ENCODE data around the gene AK5. TPM values are rescaled to one million over a fixed set of nuclear protein-coding genes. Genes with fewer than 3 reads are reported as not detected.

Gene AK5
- total and polyA plus RNA-seq, 2 experiments from 2014 or later: 8.8 to 12.2 TPM

DNA sequence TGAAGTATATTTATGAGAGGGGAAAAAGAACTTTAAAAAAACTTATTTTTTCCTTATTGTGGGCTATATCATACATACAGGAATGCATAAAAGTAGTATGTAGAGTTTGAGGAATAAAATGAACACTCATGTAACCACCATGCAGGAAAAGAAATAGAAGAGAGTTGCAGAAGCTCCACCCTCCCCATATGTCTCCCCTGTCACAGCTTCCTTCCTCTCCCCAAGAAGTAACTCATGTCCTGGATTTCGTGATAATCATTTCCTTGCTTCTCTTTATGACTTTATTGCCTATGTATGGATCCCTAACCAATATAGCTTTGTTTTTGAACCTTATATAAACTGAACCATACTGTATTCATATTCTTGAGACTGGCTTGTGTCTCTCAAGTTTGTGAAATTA, 274.2 kb downstream of the AK5 start:
- Histone ChIP-seq H4K20me1 (replicated peaks; ENCODE audit: insufficient read depth) (no peaks in the 10 kb centered on the region), H3K27me3 (ENCODE audit: insufficient read depth) (no peaks in the 10 kb centered on the region), H2AFZ (no peak overlapping the region), H3K9me2 (ENCODE audit: insufficient read depth) (no peaks in the 10 kb centered on the region; the same call in 1 of the 2 replicates), H3K79me2 (replicated peaks; ENCODE audit: insufficient read depth) (no peaks in the 10 kb centered on the region), H3F3A (replicated peaks; ENCODE audit: low read depth) (no peaks in the 10 kb centered on the region), H3K4me3 (no peak overlapping the region), H3K4me1 (ENCODE audit: insufficient read depth) (no peaks in the 10 kb centered on the region), H3K27ac (ENCODE audit: low read depth) (no peak overlapping the region), H3K36me3 (ENCODE audit: insufficient read depth) (no peaks in the 10 kb centered on the region; the same call in 1 of the 2 replicates), H3K4me2 (no peak overlapping the region)
- DNase-seq (ENCODE audit: low spot score) (no peak), ATAC-seq (no peak)
- peaks cover 4% of the 10 kb centered on the region for H3K27me3 Mint-ChIP-seq (ENCODE audit: insufficient read depth, low read depth, poor library complexity)
- H3K9me3 Mint-ChIP-seq: no peaks in the 10 kb centered on the region
- no peak overlapping the region for H3K4me3 Mint-ChIP-seq
- H3K36me3 Mint-ChIP-seq (ENCODE audit: low read depth): no peaks in the 10 kb centered on the region; the same call in 2 of the 3 replicates
- TF ChIP-seq, protein P1, sequence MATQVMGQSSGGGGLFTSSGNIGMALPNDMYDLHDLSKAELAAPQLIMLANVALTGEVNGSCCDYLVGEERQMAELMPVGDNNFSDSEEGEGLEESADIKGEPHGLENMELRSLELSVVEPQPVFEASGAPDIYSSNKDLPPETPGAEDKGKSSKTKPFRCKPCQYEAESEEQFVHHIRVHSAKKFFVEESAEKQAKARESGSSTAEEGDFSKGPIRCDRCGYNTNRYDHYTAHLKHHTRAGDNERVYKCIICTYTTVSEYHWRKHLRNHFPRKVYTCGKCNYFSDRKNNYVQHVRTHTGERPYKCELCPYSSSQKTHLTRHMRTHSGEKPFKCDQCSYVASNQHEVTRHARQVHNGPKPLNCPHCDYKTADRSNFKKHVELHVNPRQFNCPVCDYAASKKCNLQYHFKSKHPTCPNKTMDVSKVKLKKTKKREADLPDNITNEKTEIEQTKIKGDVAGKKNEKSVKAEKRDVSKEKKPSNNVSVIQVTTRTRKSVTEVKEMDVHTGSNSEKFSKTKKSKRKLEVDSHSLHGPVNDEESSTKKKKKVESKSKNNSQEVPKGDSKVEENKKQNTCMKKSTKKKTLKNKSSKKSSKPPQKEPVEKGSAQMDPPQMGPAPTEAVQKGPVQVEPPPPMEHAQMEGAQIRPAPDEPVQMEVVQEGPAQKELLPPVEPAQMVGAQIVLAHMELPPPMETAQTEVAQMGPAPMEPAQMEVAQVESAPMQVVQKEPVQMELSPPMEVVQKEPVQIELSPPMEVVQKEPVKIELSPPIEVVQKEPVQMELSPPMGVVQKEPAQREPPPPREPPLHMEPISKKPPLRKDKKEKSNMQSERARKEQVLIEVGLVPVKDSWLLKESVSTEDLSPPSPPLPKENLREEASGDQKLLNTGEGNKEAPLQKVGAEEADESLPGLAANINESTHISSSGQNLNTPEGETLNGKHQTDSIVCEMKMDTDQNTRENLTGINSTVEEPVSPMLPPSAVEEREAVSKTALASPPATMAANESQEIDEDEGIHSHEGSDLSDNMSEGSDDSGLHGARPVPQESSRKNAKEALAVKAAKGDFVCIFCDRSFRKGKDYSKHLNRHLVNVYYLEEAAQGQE (IDR thresholded peaks at IDR 0.05; ENCODE audit: unreplicated experiment): no peak
- TF ChIP-seq, protein P2, sequence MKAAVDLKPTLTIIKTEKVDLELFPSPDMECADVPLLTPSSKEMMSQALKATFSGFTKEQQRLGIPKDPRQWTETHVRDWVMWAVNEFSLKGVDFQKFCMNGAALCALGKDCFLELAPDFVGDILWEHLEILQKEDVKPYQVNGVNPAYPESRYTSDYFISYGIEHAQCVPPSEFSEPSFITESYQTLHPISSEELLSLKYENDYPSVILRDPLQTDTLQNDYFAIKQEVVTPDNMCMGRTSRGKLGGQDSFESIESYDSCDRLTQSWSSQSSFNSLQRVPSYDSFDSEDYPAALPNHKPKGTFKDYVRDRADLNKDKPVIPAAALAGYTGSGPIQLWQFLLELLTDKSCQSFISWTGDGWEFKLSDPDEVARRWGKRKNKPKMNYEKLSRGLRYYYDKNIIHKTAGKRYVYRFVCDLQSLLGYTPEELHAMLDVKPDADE (IDR thresholded peaks at IDR 0.05): no peak
- TF ChIP-seq CREB1 (CRISPR knock-in tag; IDR thresholded peaks at IDR 0.05; ENCODE audit: low read depth): no peak
- TF ChIP-seq, protein P3, sequence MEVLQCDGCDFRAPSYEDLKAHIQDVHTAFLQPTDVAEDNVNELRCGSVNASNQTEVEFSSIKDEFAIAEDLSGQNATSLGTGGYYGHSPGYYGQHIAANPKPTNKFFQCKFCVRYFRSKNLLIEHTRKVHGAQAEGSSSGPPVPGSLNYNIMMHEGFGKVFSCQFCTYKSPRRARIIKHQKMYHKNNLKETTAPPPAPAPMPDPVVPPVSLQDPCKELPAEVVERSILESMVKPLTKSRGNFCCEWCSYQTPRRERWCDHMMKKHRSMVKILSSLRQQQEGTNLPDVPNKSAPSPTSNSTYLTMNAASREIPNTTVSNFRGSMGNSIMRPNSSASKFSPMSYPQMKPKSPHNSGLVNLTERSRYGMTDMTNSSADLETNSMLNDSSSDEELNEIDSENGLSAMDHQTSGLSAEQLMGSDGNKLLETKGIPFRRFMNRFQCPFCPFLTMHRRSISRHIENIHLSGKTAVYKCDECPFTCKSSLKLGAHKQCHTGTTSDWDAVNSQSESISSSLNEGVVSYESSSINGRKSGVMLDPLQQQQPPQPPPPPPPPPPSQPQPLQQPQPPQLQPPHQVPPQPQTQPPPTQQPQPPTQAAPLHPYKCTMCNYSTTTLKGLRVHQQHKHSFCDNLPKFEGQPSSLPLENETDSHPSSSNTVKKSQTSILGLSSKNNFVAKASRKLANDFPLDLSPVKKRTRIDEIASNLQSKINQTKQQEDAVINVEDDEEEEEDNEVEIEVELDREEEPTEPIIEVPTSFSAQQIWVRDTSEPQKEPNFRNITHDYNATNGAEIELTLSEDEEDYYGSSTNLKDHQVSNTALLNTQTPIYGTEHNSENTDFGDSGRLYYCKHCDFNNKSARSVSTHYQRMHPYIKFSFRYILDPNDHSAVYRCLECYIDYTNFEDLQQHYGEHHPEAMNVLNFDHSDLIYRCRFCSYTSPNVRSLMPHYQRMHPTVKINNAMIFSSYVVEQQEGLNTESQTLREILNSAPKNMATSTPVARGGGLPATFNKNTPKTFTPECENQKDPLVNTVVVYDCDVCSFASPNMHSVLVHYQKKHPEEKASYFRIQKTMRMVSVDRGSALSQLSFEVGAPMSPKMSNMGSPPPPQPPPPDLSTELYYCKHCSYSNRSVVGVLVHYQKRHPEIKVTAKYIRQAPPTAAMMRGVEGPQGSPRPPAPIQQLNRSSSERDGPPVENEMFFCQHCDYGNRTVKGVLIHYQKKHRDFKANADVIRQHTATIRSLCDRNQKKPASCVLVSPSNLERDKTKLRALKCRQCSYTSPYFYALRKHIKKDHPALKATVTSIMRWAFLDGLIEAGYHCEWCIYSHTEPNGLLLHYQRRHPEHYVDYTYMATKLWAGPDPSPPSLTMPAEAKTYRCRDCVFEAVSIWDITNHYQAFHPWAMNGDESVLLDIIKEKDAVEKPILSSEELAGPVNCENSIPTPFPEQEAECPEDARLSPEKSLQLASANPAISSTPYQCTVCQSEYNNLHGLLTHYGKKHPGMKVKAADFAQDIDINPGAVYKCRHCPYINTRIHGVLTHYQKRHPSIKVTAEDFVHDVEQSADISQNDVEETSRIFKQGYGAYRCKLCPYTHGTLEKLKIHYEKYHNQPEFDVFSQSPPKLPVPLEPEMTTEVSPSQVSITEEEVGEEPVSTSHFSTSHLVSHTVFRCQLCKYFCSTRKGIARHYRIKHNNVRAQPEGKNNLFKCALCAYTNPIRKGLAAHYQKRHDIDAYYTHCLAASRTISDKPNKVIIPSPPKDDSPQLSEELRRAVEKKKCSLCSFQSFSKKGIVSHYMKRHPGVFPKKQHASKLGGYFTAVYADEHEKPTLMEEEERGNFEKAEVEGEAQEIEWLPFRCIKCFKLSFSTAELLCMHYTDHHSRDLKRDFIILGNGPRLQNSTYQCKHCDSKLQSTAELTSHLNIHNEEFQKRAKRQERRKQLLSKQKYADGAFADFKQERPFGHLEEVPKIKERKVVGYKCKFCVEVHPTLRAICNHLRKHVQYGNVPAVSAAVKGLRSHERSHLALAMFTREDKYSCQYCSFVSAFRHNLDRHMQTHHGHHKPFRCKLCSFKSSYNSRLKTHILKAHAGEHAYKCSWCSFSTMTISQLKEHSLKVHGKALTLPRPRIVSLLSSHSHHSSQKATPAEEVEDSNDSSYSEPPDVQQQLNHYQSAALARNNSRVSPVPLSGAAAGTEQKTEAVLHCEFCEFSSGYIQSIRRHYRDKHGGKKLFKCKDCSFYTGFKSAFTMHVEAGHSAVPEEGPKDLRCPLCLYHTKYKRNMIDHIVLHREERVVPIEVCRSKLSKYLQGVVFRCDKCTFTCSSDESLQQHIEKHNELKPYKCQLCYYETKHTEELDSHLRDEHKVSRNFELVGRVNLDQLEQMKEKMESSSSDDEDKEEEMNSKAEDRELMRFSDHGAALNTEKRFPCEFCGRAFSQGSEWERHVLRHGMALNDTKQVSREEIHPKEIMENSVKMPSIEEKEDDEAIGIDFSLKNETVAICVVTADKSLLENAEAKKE (CRISPR knock-in tag; IDR thresholded peaks at IDR 0.05): no peak
- TF ChIP-seq ZNF331 (CRISPR knock-in tag; IDR thresholded peaks at IDR 0.05; ENCODE audit: low read depth): no peak
- TF ChIP-seq, protein P4, sequence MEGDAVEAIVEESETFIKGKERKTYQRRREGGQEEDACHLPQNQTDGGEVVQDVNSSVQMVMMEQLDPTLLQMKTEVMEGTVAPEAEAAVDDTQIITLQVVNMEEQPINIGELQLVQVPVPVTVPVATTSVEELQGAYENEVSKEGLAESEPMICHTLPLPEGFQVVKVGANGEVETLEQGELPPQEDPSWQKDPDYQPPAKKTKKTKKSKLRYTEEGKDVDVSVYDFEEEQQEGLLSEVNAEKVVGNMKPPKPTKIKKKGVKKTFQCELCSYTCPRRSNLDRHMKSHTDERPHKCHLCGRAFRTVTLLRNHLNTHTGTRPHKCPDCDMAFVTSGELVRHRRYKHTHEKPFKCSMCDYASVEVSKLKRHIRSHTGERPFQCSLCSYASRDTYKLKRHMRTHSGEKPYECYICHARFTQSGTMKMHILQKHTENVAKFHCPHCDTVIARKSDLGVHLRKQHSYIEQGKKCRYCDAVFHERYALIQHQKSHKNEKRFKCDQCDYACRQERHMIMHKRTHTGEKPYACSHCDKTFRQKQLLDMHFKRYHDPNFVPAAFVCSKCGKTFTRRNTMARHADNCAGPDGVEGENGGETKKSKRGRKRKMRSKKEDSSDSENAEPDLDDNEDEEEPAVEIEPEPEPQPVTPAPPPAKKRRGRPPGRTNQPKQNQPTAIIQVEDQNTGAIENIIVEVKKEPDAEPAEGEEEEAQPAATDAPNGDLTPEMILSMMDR (conservative IDR thresholded peaks at IDR 0.05; ENCODE audit: low read depth in 2 of 2): no peak
- H3K27ac Mint-ChIP-seq: no peak overlapping the region
- peaks cover 5% of the 10 kb centered on the region for H3K4me1 Mint-ChIP-seq

All from GM23338 (cell line).